ENCODE results near the gene GSS. TPM values are rescaled to one million over a fixed set of nuclear protein-coding genes. Genes with fewer than 3 reads are reported as not detected.
A peak's percentile ranks its signal among the peaks of the same experiment; 100 is the strongest.

GSS gene
- total RNA-seq, 1 donor from 2014 or later, result 26.1 TPM

- POLR2A ChIA-PET, result interaction anchor here (0.6 to 2.7 kb wide), 10 partner anchors 45 to 965 kb away, joined by 3 to 16 read pairs (median 3); partner anchors contain the start of genes ACSS2, GGT7, MMP24OS and RBM39
Measured at GRCh38 chr20:34956041-34956458, 444 bp upstream of the GSS start.

GRCh38 chr20:34954904-34955230, 739 bp downstream of the GSS start:
- Mint-ChIP-seq H3K36me3 (ENCODE audit: low read depth) (peaks cover 12% of the 10 kb centered on the region), H3K27ac (peak overlapping the region; percentile 83), H3K4me3 (peak overlapping the region; percentile 97), H3K27me3 (no peaks in the 10 kb centered on the region), H3K4me1 (peaks cover 26% of the 10 kb centered on the region), H3K9me3 (no peaks in the 10 kb centered on the region)
- no peak for DNase-seq
- TF ChIP-seq, protein P1, sequence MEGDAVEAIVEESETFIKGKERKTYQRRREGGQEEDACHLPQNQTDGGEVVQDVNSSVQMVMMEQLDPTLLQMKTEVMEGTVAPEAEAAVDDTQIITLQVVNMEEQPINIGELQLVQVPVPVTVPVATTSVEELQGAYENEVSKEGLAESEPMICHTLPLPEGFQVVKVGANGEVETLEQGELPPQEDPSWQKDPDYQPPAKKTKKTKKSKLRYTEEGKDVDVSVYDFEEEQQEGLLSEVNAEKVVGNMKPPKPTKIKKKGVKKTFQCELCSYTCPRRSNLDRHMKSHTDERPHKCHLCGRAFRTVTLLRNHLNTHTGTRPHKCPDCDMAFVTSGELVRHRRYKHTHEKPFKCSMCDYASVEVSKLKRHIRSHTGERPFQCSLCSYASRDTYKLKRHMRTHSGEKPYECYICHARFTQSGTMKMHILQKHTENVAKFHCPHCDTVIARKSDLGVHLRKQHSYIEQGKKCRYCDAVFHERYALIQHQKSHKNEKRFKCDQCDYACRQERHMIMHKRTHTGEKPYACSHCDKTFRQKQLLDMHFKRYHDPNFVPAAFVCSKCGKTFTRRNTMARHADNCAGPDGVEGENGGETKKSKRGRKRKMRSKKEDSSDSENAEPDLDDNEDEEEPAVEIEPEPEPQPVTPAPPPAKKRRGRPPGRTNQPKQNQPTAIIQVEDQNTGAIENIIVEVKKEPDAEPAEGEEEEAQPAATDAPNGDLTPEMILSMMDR (IDR thresholded peaks at IDR 0.05), result no peak
- intact Hi-C loops (cut with micrococcal nuclease), result loop anchor here (1.0 to 10.0 kb wide), 7 partner anchors 79 to 1000 kb away; partner anchors contain the start of genes ACSS2, AHCY, EDEM2 and MMP24OS
- ATAC-seq (ENCODE audit: low read depth), result no peak
- CTCF ChIA-PET, result interaction anchor here (1.5 kb wide), 1 partner anchor 80 kb away, joined by 8 read pairs; no protein-coding TSS in a partner anchor
- POLR2A ChIA-PET, result interaction anchor here (0.7 to 2.7 kb wide), 7 partner anchors 14 to 787 kb away, joined by 3 to 16 read pairs (median 4); partner anchors contain the start of genes ACSS2, EDEM2, MMP24OS and RBM39

More at GRCh38 chr20:34956041-34956458, 444 bp upstream of the GSS start:
- peaks cover 8% of the 10 kb centered on the region for H3K36me3 Mint-ChIP-seq (ENCODE audit: low read depth)
- H3K4me1 Mint-ChIP-seq, result peaks cover 30% of the 10 kb centered on the region
- ATAC-seq (ENCODE audit: low read depth), result no peak
- CTCF ChIA-PET, result interaction anchor here (0.7 to 1.5 kb wide), 3 partner anchors 48 to 83 kb away, joined by 3 to 8 read pairs (median 6); partner anchors contain the start of gene GGT7
- no peak for DNase-seq
- H3K9me3 Mint-ChIP-seq, result no peaks in the 10 kb centered on the region
- no peaks in the 10 kb centered on the region for H3K27me3 Mint-ChIP-seq
- peak overlapping the region; percentile 83 for H3K27ac Mint-ChIP-seq
- intact Hi-C loops (cut with micrococcal nuclease), result loop anchor here (1.0 to 10.0 kb wide), 5 partner anchors 84 to 999 kb away; partner anchors contain the start of genes GGT7, MMP24OS, NCOA6 and RBM39
- TF ChIP-seq, protein P1 (IDR thresholded peaks at IDR 0.05), result no peak
- H3K4me3 Mint-ChIP-seq, result peak overlapping the region; percentile 97

GRCh38 chr20:34953960-34954359, 1.6 kb downstream of the GSS start:
- no peak for DNase-seq
- Mint-ChIP-seq H3K27ac (no peak overlapping the region), H3K4me3 (no peak overlapping the region)

GRCh38 chr20:34952671-34953070, 2.9 kb downstream of the GSS start:
- intact Hi-C loops (cut with micrococcal nuclease), result loop anchor here (10.0 kb wide), 1 partner anchor 1002 kb away; the partner anchor contains the start of gene SCAND1
- CTCF ChIA-PET, result no interaction called here
- H3K4me3 Mint-ChIP-seq, result no peak overlapping the region
- H3K9me3 Mint-ChIP-seq, result no peaks in the 10 kb centered on the region
- H3K27me3 Mint-ChIP-seq, result no peaks in the 10 kb centered on the region
- POLR2A ChIA-PET, result no interaction called here
- peaks cover 26% of the 10 kb centered on the region for H3K4me1 Mint-ChIP-seq
- ATAC-seq (ENCODE audit: low read depth) (no peak), DNase-seq (no peak)
- H3K36me3 Mint-ChIP-seq (ENCODE audit: low read depth), result peaks cover 17% of the 10 kb centered on the region
- no peak overlapping the region for H3K27ac Mint-ChIP-seq
- TF ChIP-seq, protein P1 (IDR thresholded peaks at IDR 0.05), result no peak

More at GRCh38 chr20:34953960-34954359, 1.6 kb downstream of the GSS start:
- no peaks in the 10 kb centered on the region for H3K27me3 Mint-ChIP-seq
- ChIA-PET CTCF (no interaction called here), POLR2A (interaction anchor here (0.6 kb wide), 1 partner anchor 235 kb away, joined by 3 read pairs; no protein-coding TSS in a partner anchor)
- no peaks in the 10 kb centered on the region for H3K9me3 Mint-ChIP-seq
- intact Hi-C loops (cut with micrococcal nuclease), result loop anchor here (2.0 to 10.0 kb wide), 3 partner anchors 139 to 1001 kb away; partner anchors contain the start of genes AHCY, SCAND1 and TRPC4AP
- TF ChIP-seq, protein P1 (IDR thresholded peaks at IDR 0.05), result no peak
- H3K4me1 Mint-ChIP-seq, result peaks cover 26% of the 10 kb centered on the region
- H3K36me3 Mint-ChIP-seq (ENCODE audit: low read depth), result peaks cover 17% of the 10 kb centered on the region
- ATAC-seq (ENCODE audit: low read depth), result no peak

DNA sequence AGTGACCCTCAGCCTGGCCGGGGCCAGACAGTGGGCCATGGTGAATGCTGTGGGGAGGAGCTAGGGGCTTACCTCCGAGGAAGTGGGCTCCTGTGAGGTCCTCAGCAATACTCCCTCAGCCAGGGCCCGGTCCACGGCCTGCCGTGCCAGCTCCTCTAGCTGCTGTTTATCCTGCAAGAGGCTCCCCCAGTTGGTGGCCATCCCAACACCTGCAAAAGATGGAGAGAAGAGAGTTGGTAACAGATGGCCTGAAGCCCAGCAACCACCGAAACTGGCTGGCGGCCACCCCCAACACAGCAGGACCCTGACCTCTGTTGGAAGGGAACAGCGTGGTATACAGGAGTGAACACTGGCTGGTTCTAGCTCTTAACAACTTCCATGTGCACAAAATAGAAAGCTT, 4.0 kb downstream of the GSS start:
- Mint-ChIP-seq H3K27ac (no peak overlapping the region), H3K27me3 (no peaks in the 10 kb centered on the region), H3K9me3 (no peaks in the 10 kb centered on the region), H3K36me3 (ENCODE audit: low read depth) (peaks cover 17% of the 10 kb centered on the region), H3K4me3 (no peak overlapping the region), H3K4me1 (peaks cover 26% of the 10 kb centered on the region)
- no peak for DNase-seq
- TF ChIP-seq, protein P1 (IDR thresholded peaks at IDR 0.05), result no peak
- ChIA-PET CTCF (no interaction called here), POLR2A (no interaction called here)
- intact Hi-C loops (cut with micrococcal nuclease), result loop anchor here (10.0 kb wide), 1 partner anchor 1003 kb away; the partner anchor contains the start of gene SCAND1
- no peak for ATAC-seq (ENCODE audit: low read depth)

Data from activated B cell treated with CpG ODN at 0.5 μM for 24 hours (primary cell).